GM13976 (cell line): ENCODE measurements around the gene GTPBP3.

Experiments used
- DNase-seq: peaks from one replicate; pipeline ENCODE4 v3.0.0; 2012; ENCODE audit warnings: low spot score
- CTCF ChIP-seq: IDR thresholded peaks from 2 replicates; pipeline ENCODE4 v1.5.1; 2012; ENCODE audit warnings: borderline replicate concordance, mild to moderate bottlenecking; ENCODE audit not compliant: insufficient read depth; ENCODE audit errors: extremely low read depth, missing control alignments, control extremely low read depth
- in situ Hi-C: fragments of 300-500 bp; cut with MboI; formaldehyde crosslinking; loops from one replicate; pipeline ENCODE4 v1.12.0; 2022; ENCODE audit warnings: low sequenced_read_pairs, mixed read lengths, inconsistent platforms; ENCODE audit not compliant: unreplicated experiment

Gene GTPBP3

DNA sequence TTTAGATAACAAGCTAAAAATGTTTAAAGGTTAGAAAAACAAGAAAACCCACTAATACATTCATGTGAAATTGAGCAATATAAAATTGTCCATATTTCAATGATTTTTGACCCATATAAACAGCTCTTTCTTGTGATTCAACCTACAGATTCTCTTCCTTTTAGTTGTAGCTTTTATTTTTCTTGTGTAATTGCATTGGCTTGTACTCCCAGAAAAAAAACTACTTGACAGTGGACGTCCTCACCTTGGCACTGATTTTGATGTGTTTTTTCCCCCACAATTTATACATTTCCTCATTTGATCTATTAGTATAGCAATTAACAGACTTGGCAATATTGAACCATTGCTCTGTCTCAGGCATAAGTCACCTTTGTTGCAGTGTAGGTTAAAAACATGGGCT is 51.9 kb downstream of the GTPBP3 start:
- TF ChIP-seq CTCF = no peak
- DNase-seq = no peak
- in situ Hi-C loops = loop anchor here (5.0 to 10.0 kb wide), 2 partner anchors 42 to 94 kb away; no protein-coding TSS in a partner anchor

DNA sequence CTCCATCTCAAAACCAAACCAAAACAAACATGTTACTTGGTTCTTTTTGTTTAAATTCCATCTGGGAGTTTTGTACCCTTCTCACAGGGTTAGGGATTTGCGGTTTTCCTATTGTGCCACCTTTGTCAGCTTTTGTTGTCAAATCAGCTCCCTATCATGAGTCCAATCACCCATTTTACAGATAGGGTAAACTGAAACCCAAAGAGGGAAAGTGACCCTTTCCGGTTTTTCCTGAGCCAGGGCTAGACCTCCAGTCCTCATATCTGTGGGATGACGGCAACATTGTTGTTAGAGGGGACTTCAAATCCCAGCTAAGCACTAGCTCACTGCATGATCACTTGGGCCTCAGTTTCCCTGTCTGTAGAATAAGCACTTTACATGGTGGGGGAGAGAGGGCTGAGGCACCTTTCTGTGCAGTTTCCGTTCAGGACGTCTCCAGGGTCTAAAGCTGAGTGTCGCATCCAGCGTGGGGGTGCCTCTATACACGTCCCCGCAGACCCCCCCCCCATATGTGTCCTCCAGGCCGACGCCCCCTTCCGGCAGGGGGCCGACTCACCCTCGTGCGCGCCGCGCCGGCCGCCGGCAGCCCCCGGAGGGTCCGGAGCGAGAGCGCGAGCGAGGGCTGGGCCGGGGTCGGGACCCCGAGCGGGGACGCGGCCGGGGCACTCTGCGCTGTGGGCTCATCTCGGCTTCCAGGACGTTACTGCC is 52.8 kb downstream of the GTPBP3 start:
- DNase-seq = peak; percentile 35
- TF ChIP-seq CTCF = peak; percentile 10
- in situ Hi-C loops = loop anchor here (5.0 to 10.0 kb wide), 2 partner anchors 43 to 95 kb away; no protein-coding TSS in a partner anchor

GRCh38 chr19:17390665-17391370 is 53.5 kb downstream of the GTPBP3 start:
- DNase-seq = peak; percentile 98
- in situ Hi-C loops = no loop called here
- TF ChIP-seq CTCF = peak; percentile 92

GRCh38 chr19:17391371-17392151 is 54.2 kb downstream of the GTPBP3 start:
- in situ Hi-C loops = no loop called here
- peak; percentile 34 for DNase-seq
- no peak for TF ChIP-seq CTCF
